Caki2 (cell line): Measurements from ENCODE around the gene MCC. TPM values are rescaled to one million over a fixed set of nuclear protein-coding genes. Genes with fewer than 3 reads are reported as not detected.
A peak's percentile ranks its signal among the peaks of the same experiment; 100 is the strongest.

Source experiments
- DNase-seq: peaks from one replicate; pipeline ENCODE4 v3.0.0-alpha.2; 2015; ENCODE audit warnings: low read depth
- in situ Hi-C: cut with HindIII; loops from 2 replicates; pipeline ENCODE4 v1.10.0; 2016; ENCODE audit warnings: low sequenced_read_pairs, low pct_unique_long_range_greater_than_20kb, mixed read lengths
- total RNA-seq: library from RNA; depleted of rRNA; stranded (reverse); fragments of >200 nt; shearing (Covaris generic); gene quantifications from 2 replicates; pipeline ENCODE4 v1.2.3, GENCODE V29; 2014; ENCODE audit warnings: low replicate concordance

Gene MCC
- total RNA-seq, 1 experiment from 2014 or later = 0.20 TPM

DNA sequence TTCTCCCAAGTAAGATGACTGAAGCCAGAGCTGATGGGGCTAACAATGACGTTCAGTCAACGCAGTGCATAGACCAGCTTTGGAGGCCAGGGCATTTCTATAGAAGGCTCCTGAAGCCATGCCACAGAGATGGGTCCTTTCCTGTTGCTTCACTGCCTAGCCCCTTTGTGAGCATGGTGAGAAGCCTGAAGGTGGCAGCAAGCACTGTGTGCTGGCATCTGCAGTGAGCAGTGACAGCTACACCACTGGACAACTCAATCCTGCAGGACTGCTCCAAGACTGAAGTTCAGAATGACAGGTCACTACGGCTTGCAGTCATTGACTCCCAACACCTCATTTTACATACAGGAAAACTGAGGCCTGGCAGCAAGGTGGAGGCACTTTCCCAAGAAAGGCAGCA is 282.4 kb downstream of the MCC start:
- no peak for DNase-seq
- in situ Hi-C loops = no loop called here

DNA sequence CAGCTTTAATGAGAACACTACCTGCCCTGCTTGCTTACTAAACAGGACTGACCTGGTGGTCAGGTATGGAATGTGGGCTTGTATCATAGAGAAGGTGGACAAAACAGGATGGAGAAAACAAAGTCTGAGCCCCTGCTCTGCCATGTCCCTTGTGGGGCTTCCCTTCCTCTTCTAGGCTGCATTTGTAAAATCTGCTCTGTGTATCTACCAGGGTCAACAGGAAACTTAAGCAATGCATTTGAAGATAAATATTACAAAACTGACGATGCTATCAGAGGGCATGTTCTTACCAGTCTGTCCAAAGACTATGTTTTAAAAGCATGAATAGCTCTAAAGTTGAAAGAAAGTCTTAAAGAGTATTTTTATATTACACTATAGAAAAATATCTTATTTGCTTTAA is 282.9 kb downstream of the MCC start:
- in situ Hi-C loops = no loop called here
- DNase-seq = no peak

GRCh38 chr5:113204525-113205161 is 283.6 kb downstream of the MCC start:
- in situ Hi-C loops = no loop called here
- DNase-seq = no peak

- no peak for DNase-seq
- in situ Hi-C loops = no loop called here
Observed at GRCh38 chr5:113203916-113204315, 284.3 kb downstream of the MCC start.

GRCh38 chr5:113202746-113203716 is 285.2 kb downstream of the MCC start:
- in situ Hi-C loops = no loop called here
- peak; percentile 32 for DNase-seq

DNA sequence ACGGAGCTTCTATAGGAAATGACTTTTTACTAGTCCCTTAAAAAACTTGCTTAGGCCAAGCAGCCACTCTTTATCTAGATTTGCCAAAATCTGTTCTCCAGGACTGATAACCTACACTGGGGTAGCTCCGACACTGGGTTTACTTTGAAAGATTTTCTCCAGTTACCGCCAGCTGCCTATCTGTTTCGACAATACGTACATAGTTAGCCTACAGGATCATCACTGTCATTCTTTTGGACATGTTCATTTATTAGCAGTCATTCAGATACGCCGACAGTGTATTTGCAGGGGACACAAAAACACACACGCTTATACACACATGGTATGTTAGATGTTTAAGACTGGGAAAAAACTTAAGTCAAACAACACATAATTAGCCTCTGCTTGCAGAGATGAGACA is 286.0 kb downstream of the MCC start:
- in situ Hi-C loops = no loop called here
- DNase-seq = no peak

GRCh38 chr5:113201715-113202114 is 286.5 kb downstream of the MCC start:
- no peak for DNase-seq
- in situ Hi-C loops = no loop called here

DNA sequence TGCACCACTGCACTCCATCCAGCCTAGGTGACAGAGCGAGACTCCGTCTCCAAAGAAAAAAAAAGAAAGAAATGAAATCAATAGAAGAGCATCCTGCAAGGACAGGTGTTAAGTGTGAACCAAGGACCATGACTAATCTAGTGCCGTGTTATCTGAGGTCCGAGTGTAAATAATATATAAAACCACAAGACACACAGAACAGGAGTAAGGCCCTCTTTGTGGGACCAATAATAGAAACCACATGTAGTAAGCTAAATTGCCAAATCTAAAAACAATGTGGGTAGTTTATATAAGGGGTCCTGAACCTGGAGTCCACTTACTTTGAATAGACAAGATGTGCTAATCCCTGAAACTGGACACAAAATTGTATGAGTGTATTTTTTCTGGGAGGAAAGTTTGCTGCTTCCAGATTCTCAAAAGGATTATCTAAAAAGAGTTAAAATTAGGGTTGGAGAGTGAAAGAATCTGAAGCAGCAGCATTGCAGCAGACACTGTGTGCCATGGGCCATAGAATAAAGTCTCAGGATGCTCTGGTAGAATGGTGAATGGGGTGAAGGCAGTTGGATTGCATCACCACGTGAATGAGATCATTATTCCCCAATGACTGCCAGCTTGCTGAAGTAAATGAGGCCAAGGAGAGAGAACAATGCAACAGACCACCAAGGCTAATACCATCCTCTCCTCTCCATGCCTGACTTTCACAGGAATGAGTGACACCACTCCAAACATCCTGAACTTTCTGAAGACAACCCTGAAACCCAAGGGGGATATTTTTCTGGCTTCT is 288.9 kb downstream of the MCC start:
- no peak for DNase-seq
- in situ Hi-C loops = no loop called here

DNA sequence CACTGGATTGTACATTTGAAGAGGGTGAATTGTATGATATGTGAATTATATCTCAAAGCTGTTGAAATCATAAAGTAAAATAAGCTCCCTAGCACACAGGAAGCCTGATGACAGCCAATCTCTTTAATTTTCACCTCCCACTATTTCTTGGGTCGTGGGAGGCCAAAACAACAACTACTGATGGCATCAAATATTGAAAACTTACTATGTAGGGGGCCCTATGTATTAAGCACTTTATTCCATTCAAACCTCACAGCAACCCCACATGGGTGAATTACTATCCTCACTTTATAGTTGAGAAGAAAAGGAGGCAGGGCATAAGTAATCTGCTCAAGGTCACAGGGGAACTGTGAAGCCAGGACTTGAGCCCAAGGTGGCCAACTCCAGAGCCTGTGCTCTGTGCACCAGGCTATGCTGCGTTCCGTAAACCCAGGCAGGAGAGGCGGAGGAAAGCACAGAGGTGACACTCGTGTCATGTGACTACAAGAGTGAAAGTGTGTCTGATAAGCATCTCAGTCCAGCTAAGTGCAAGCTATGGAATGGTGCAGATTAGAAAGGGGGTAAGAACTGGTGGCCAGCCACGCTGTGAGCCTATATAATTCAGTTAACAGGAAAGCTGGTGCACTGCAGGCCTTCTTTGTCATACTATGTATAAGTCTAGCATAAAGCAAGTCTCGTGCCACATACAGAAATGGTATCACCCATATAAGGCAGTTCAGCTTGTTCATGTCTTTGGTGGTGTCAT is 290.6 kb downstream of the MCC start:
- in situ Hi-C loops = no loop called here
- no peak for DNase-seq

- in situ Hi-C loops = no loop called here
- no peak for DNase-seq
Observed at GRCh38 chr5:113195771-113196170, 292.5 kb downstream of the MCC start.

GRCh38 chr5:113195251-113195650 is 293.0 kb downstream of the MCC start:
- DNase-seq = no peak
- in situ Hi-C loops = no loop called here

- DNase-seq = no peak
- in situ Hi-C loops = no loop called here
Observed at GRCh38 chr5:113194591-113194990, 293.7 kb downstream of the MCC start.

GRCh38 chr5:113194125-113194524 is 294.1 kb downstream of the MCC start:
- in situ Hi-C loops = no loop called here
- no peak for DNase-seq

DNA sequence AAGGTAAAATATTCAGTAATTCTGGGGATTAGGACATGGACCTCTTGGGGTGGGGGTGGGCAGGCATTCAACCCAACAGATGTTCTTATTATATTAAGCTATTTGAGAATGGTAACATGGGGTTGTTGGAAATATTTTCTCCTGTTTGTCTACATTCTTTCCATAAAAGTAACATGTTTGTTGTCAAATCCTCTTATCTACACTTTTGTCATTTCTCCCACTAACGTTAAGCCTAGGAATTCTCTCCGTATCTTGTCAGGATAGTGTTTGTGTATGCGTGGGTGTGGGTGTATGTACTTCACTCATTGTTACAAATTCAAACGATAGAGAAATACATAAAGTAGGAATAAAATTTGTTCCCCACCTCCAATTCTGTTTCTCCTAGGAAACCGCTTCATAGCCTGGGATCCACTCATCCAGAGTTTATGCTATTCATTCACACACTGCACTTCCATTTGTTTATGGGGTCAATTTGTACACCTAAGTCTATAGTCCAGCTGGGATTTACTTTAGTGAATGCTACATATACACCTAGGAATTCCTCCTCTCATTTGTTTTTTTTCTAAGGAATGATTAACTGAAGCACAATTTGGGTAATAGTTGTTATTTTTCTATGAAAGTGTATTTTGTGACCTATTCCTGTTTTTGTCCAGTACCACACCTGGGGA is 294.8 kb downstream of the MCC start:
- in situ Hi-C loops = no loop called here
- no peak for DNase-seq

DNA sequence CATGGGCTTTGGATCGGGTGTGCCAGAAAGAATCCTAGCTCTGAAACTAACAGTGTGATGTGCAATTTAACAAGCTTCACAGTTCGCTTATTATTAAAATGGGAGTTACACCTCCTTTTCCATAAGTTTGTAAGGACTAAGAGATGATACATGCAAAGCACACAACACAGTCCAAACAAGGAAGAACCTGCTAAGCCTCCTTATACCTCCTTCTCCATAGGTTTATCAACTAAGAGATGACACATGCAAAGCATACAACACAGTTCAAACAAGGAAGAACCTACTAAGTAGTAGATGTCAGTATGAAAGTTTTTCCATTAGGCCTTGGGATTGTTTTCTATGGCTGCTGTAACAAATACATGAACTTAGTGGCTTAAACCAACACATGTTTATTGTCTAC is 295.7 kb downstream of the MCC start:
- DNase-seq = no peak
- in situ Hi-C loops = no loop called here

DNA sequence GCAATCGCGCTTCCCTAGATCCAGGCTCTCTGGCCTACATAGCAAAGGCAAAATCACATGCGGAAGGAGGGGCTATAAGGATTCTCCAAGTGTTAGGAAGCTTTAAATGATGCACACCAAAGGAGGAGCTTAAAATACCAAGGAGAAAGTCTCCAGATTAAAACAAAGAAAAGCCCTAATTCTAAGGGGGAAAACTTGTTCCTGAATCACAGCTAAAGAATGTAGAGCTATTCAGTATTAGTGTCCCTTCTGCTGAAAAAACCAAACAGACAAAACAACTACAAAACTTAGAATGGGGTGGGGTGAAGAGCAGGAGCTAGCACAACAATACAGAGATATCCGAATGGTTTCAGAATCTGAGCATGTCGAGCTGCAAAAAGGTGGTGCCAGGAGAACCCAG is 297.9 kb downstream of the MCC start:
- no peak for DNase-seq
- in situ Hi-C loops = no loop called here

DNA sequence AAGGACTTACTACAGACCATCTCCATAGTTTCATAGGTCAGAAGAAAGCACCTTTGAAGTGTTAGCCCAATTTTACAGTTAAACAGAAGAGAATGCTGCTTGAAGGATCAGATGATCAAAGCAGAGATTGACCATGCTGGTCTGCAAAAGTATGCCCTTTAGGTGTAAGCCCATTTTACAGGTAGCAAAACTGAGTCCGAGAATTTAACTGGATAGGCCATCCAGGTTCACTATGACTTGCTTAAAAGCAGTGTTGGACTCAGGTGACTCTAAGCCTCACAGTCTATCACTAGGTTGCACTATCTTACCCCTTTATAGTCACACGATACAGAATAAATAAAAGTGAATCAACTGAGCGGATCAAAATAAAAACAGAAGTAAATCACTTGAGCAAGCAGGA is 299.0 kb downstream of the MCC start:
- DNase-seq = no peak
- in situ Hi-C loops = no loop called here

DNA sequence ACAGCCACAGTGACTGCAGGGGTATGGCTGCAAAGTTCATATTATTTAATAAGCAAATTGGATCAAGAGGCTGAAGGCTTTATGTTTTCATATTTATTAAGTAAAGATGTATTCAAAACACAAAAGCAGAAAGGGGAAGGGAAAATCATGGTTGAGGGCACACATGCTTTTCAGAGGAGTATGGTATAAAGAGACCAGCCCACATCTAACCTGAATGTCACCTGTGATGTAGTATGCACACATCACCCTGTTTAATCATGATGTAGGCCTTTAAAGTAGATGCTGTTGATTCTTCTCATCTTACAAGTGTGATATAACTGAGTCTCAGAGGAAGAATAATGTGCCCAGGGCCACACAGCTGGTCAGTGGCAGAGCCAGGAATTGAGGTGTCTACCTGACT is 299.8 kb downstream of the MCC start:
- DNase-seq = no peak
- in situ Hi-C loops = no loop called here
